OCI-LY1 (cell line): Measurements from ENCODE around the gene C1orf35.

ENCODE experiments used
- EZH2 ChIP-seq: fragments of 200-600 bp; sonication (generic), shearing (Covaris generic); IDR thresholded peaks from 2 replicates; pipeline ENCODE4 v1.8.0; 2017; ENCODE audit warnings: borderline replicate concordance, mixed run types, mild to moderate bottlenecking, antibody characterized with exemption, low read length, moderate library complexity, mixed read lengths
- TF ChIP-seq, protein P1 (sequence below): fragments of 200-600 bp; sonication (generic), shearing (Covaris generic); IDR thresholded peaks from 2 replicates; pipeline ENCODE4 v1.5.1; 2017; ENCODE audit warnings: mild to moderate bottlenecking, antibody characterized with exemption, low read length, moderate library complexity, mixed read lengths

DNA sequence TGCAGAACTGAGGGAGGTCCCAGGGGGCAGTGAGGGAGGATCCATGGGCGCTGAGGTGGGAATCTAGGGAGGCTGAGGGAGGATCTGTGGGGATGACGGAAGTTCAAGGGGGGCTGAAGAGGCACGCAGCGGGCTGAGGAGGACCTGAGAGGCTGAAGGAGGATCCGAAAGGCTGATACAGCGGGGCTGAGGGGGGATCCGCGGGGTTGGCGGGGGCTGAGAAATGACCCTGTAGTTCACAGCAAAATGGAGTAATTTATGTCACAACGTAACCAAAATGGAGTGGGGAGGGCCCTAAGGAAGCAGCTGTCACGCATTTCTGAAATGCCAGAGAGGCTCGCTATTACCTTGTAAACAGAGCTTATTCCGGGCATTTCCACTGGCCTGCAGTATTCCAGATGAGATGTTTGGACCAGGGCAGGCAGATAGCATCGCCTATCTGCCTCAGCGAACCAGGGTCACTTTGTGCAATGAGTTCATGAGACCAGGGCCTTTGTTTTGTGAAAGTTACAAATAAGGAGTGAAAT, 6.9 kb upstream of the C1orf35 start:
- TF ChIP-seq EZH2, result no peak
- TF ChIP-seq, protein P1, sequence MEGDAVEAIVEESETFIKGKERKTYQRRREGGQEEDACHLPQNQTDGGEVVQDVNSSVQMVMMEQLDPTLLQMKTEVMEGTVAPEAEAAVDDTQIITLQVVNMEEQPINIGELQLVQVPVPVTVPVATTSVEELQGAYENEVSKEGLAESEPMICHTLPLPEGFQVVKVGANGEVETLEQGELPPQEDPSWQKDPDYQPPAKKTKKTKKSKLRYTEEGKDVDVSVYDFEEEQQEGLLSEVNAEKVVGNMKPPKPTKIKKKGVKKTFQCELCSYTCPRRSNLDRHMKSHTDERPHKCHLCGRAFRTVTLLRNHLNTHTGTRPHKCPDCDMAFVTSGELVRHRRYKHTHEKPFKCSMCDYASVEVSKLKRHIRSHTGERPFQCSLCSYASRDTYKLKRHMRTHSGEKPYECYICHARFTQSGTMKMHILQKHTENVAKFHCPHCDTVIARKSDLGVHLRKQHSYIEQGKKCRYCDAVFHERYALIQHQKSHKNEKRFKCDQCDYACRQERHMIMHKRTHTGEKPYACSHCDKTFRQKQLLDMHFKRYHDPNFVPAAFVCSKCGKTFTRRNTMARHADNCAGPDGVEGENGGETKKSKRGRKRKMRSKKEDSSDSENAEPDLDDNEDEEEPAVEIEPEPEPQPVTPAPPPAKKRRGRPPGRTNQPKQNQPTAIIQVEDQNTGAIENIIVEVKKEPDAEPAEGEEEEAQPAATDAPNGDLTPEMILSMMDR, result no peak
